ENCODE measurements around the gene MECP2.
"Not testable (repeated sequence)": the region's sequence is repeated elsewhere in the genome, so short reads cannot be mapped to it uniquely, and the experiment has no call there.

GRCh38 chrX:153980394-153980793 lies 117.1 kb downstream of the MECP2 start:
- TF ChIP-seq CTCF (conservative IDR thresholded peaks at IDR 0.05; ENCODE audit: low read depth, low read length); EZH2phosphoT487 (IDR thresholded peaks at IDR 0.05; ENCODE audit: borderline replicate concordance, low read length): not testable (repeated sequence)

All from PC-3 (cell line).